IMR-90 (cell line): ENCODE measurements around the gene C16orf74. TPM values are rescaled to one million over a fixed set of nuclear protein-coding genes. Genes with fewer than 3 reads are reported as not detected.

Experiments used
- ATAC-seq: fragments of 200-7000 bp; cut with Tn5 transposase; 2 replicates; pipeline ENCODE4 v1.9.1; 2020; ENCODE audit warnings: low read depth, mild to moderate bottlenecking, moderate library complexity
- BruUV-seq: library from RNA; stranded (reverse); fragments of 400-500 nt; replicated peaks from 2 replicates; lab custom pipeline; 2021; lab: Mats Ljungman, UMichigan
- CTCF ChIA-PET: fragments of 300-600 bp; formaldehyde crosslinking; extraction: SDS; loops from one replicate; lab custom pipeline; 2021; ENCODE audit warnings: antibody characterized with exemption; lab: Yijun Ruan, JAX
- POLR2A ChIA-PET: fragments of 300-600 bp; sonication (Branson Sonifier 250); formaldehyde crosslinking; loops from one replicate; lab custom pipeline; 2022; ENCODE audit warnings: antibody characterized with exemption; ENCODE audit not compliant: unreplicated experiment; lab: Charles Lee
- DNase-seq: peaks from one replicate; pipeline ENCODE4 v3.0.0; 2013
- H2AFZ ChIP-seq: replicated peaks from 2 replicates; pipeline ENCODE3; 2013; ENCODE audit warnings: low read length, mild to moderate bottlenecking; ENCODE audit not compliant: poor library complexity
- H2AK5ac ChIP-seq: 2 replicates; pipeline ENCODE4 v1.6.1; 2013; ENCODE audit warnings: low read depth, low read length, inconsistent platforms
- H2AK9ac ChIP-seq: replicated peaks from 2 replicates; pipeline ENCODE3; 2013; ENCODE audit warnings: mild to moderate bottlenecking, low read depth, low read length, moderate library complexity; ENCODE audit not compliant: poor library complexity
- H2BK120ac ChIP-seq: 2 replicates; pipeline ENCODE4 v1.6.1; 2013; ENCODE audit warnings: low read depth, low read length, inconsistent platforms
- H2BK15ac ChIP-seq: 3 replicates; pipeline ENCODE4 v1.6.1; 2013; ENCODE audit warnings: low read depth, low read length, inconsistent platforms
- H2BK20ac ChIP-seq: 2 replicates; pipeline ENCODE4 v1.6.1; 2013; ENCODE audit warnings: low read depth, mild to moderate bottlenecking, inconsistent platforms, low read length, moderate library complexity
- H2BK5ac ChIP-seq: 2 replicates; pipeline ENCODE4 v1.6.1; 2013; ENCODE audit warnings: mild to moderate bottlenecking, low read depth, low read length, inconsistent platforms; ENCODE audit not compliant: poor library complexity, severe bottlenecking
- H3K14ac ChIP-seq: replicated peaks from 2 replicates; pipeline ENCODE4 v1.6.1; 2013; ENCODE audit warnings: low read depth, low read length, inconsistent platforms
- H3K18ac ChIP-seq: 2 replicates; pipeline ENCODE4 v1.6.1; 2013; ENCODE audit warnings: low read depth, low read length, control low read depth
- H3K23ac ChIP-seq: 2 replicates; pipeline ENCODE4 v1.6.1; 2013; ENCODE audit warnings: low read depth, low read length, inconsistent platforms
- H3K27ac ChIP-seq: 2 replicates; pipeline ENCODE4 v1.5.1; 2013; ENCODE audit warnings: mild to moderate bottlenecking, control low read depth, low read length; ENCODE audit not compliant: insufficient read depth
- H3K27me3 ChIP-seq: 2 replicates; pipeline ENCODE4 v1.6.1; 2013; ENCODE audit warnings: low read length; ENCODE audit not compliant: control insufficient read depth, insufficient read depth
- H3K36me3 ChIP-seq: 2 replicates; pipeline ENCODE4 v1.6.1; 2013; ENCODE audit warnings: low read length, mixed read lengths; ENCODE audit not compliant: control insufficient read depth, insufficient read depth
- H3K4ac ChIP-seq: 2 replicates; pipeline ENCODE4 v1.6.1; 2013; ENCODE audit warnings: low read depth, low read length, inconsistent platforms
- H3K4me1 ChIP-seq: 2 replicates; pipeline ENCODE4 v1.6.1; 2013; ENCODE audit warnings: low read length, mixed read lengths; ENCODE audit not compliant: control insufficient read depth, insufficient read depth
- H3K4me2 ChIP-seq: 2 replicates; pipeline ENCODE4 v1.6.1; 2013; ENCODE audit warnings: low read depth, mild to moderate bottlenecking, control low read depth, low read length, moderate library complexity
- H3K4me3 ChIP-seq: 2 replicates; pipeline ENCODE4 v1.5.1; 2013; ENCODE audit warnings: low read depth, mild to moderate bottlenecking, control low read depth, low read length, moderate library complexity; ENCODE audit not compliant: insufficient read depth
- H3K56ac ChIP-seq: 2 replicates; pipeline ENCODE4 v1.6.1; 2013; ENCODE audit warnings: low read length, inconsistent platforms; ENCODE audit not compliant: insufficient read depth; ENCODE audit errors: extremely low read depth
- H3K79me1 ChIP-seq, 2 experiments: 2 replicates each; pipeline ENCODE4 v1.6.1; 2013; ENCODE audit warnings: low read length in 2 of 2, inconsistent platforms in 1 of 2, low read depth in 1 of 2
- H3K9ac ChIP-seq: 2 replicates; pipeline ENCODE4 v1.6.1; 2013; ENCODE audit warnings: low read depth, low read length, control low read depth
- H3K9me1 ChIP-seq: 2 replicates; pipeline ENCODE4 v1.6.1; 2013; ENCODE audit warnings: low read length, inconsistent platforms; ENCODE audit not compliant: insufficient read depth
- H3K9me3 ChIP-seq: 2 replicates; pipeline ENCODE4 v1.6.1; 2013; ENCODE audit warnings: low read length; ENCODE audit not compliant: control insufficient read depth, insufficient read depth
- H4K20me1 ChIP-seq: 2 replicates; pipeline ENCODE4 v1.6.1; 2013; ENCODE audit warnings: low read length, inconsistent platforms; ENCODE audit not compliant: insufficient read depth
- H4K5ac ChIP-seq: 2 replicates; pipeline ENCODE4 v1.6.1; 2013; ENCODE audit warnings: mild to moderate bottlenecking, low read depth, low read length, control low read depth
- H4K8ac ChIP-seq, 2 experiments: 2 replicates each; pipeline ENCODE4 v1.6.1; 2013; ENCODE audit warnings: low read depth in 2 of 2, low read length in 2 of 2, control low read depth in 1 of 2, inconsistent platforms in 1 of 2
- H4K91ac ChIP-seq: 2 replicates; pipeline ENCODE4 v1.6.1; 2013; ENCODE audit warnings: low read depth, low read length, inconsistent platforms; ENCODE audit not compliant: insufficient read depth
- FOS ChIP-seq: fragments of 150-350 bp; IDR thresholded peaks from 2 replicates; pipeline ENCODE4 v1.6.1; 2016; ENCODE audit warnings: low read depth, low read length
- MAZ ChIP-seq: IDR thresholded peaks from 2 replicates; pipeline ENCODE4 v1.6.1; 2012; ENCODE audit warnings: low read depth, mild to moderate bottlenecking, low read length, improper control_type of control experiment, moderate library complexity, borderline replicate concordance
- NFE2L2 ChIP-seq: fragments of 150-350 bp; IDR thresholded peaks from 2 replicates; pipeline ENCODE4 v1.6.1; 2016; ENCODE audit warnings: low read depth, mild to moderate bottlenecking, low read length
- RCOR1 ChIP-seq: IDR thresholded peaks from 2 replicates; pipeline ENCODE4 v1.6.1; 2012; ENCODE audit warnings: mild to moderate bottlenecking, low read length, improper control_type of control experiment; ENCODE audit not compliant: insufficient replicate concordance
- RFX5 ChIP-seq: IDR thresholded peaks from 2 replicates; pipeline ENCODE4 v1.8.0; 2012; ENCODE audit warnings: low read depth, mild to moderate bottlenecking, low read length, moderate library complexity
- WGBS, 2 experiments: methylation state at CpG; one replicate each; pipeline versions ENCODE4 v1.1.5 to v1.1.7; 2013; ENCODE audit warnings: missing lambda C conversion rate in 2 of 2; ENCODE audit not compliant: insufficient read length in 1 of 2; ENCODE audit errors: extremely low coverage in 2 of 2; 5-methylcytosine and 5-hydroxymethylcytosine counted together
- dilution Hi-C: fragments of 300-500 bp; cut with HindIII; formaldehyde crosslinking; loops from one replicate; pipeline ENCODE4 v1.14.3; 2018; ENCODE audit warnings: low sequenced_read_pairs; ENCODE audit not compliant: unreplicated experiment
- in situ Hi-C: fragments of 300-500 bp; cut with MboI; formaldehyde crosslinking; loops from 3 replicates; pipeline ENCODE4 v1.14.3; 2019; ENCODE audit warnings: low sequenced_read_pairs, inconsistent platforms, mixed read lengths
- intact Hi-C: fragments of 100-400 bp; cut with micrococcal nuclease; formaldehyde crosslinking; loops from 2 replicates; pipeline ENCODE4 v1.10.0; 2022
- polyA plus RNA-seq, 3 experiments: library from polyadenylated mRNA; depleted of rRNA; stranded (reverse); fragments of >200 nt; gene quantifications; 2 replicates each; pipeline ENCODE4 v1.2.3, GENCODE V29; 2012; ENCODE audit warnings: low replicate concordance in 1 of 3
- total RNA-seq: library from RNA; depleted of rRNA; stranded (reverse); fragments of >200 nt; gene quantifications from 2 replicates; pipeline ENCODE4 v1.2.3, GENCODE V29; 2012
- TF ChIP-seq, protein P1 (sequence below): fragments of 150-350 bp; IDR thresholded peaks from 2 replicates; pipeline ENCODE4 v1.6.1; 2017; ENCODE audit warnings: mild to moderate bottlenecking, antibody characterized with exemption, low read length, low read depth

C16orf74 gene
- total and polyA plus RNA-seq, 2 of the 4 experiments (the other 2 are of a cell fraction), result 4.5 to 12.2 TPM

DNA sequence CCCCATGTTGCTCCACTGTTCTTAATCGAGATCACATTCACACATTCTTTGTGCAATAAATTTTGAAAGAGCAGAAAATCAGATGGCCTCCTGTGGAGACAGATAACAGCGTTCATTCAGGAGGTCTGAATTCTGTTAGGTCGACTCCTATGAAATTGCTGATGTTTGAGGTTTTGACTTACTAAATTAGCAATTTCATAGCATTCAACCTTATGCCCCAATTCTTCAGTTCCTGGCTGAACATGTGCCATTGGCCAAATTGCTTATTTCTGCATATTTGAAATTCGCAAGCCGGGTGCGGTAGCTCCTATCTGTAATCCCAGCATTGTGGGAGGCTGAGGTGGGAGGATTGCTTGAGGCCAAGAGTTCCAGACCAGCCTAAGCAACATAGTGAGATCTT, 22.1 kb upstream of the C16orf74 start:
- POLR2A ChIA-PET, result no interaction called here
- no peak overlapping the region for H4K91ac ChIP-seq
- BruUV-seq, result no TSS peak
- peaks cover 11% of the 10 kb centered on the region for H3K36me3 ChIP-seq
- CTCF ChIA-PET, result no interaction called here
- no peaks in the 10 kb centered on the region for H3K79me1 ChIP-seq
- no peak overlapping the region for H3K9ac ChIP-seq
- H3K4me2 ChIP-seq, result no peak overlapping the region
- intact Hi-C loops, result no loop called here
- no peak overlapping the region for H3K14ac ChIP-seq
- no peaks in the 10 kb centered on the region for H3K9me3 ChIP-seq
- H4K8ac ChIP-seq, result no peak overlapping the region
- H4K5ac ChIP-seq, result no peak overlapping the region
- no peak overlapping the region for H2BK15ac ChIP-seq
- in situ Hi-C loops, result no loop called here
- peaks cover 3% of the 10 kb centered on the region for H3K4me1 ChIP-seq
- dilution Hi-C loops, result no loop called here
- H2BK120ac ChIP-seq, result no peak overlapping the region
- WGBS, 2 experiments, result 100% methylated on average over 1 of the region's 6 CpGs; no CpG with 5 or more reads in 1 of the 2 experiments
- no peak overlapping the region for H3K4ac ChIP-seq
- no peak overlapping the region for H2BK20ac ChIP-seq
- no peak overlapping the region for H3K4me3 ChIP-seq
- H3K23ac ChIP-seq, result no peak overlapping the region
- ATAC-seq, result no peak
- H3K56ac ChIP-seq, result no peak overlapping the region
- peaks cover 1% of the 10 kb centered on the region; the same call in 1 of the 2 replicates for H4K20me1 ChIP-seq
- no peak overlapping the region for H2AK9ac ChIP-seq
- no peak overlapping the region for H2AK5ac ChIP-seq
- no peaks in the 10 kb centered on the region for H3K27me3 ChIP-seq
- TF ChIP-seq NFE2L2, result no peak
- no peak for TF ChIP-seq FOS
- TF ChIP-seq RFX5, result no peak
- TF ChIP-seq, protein P1, sequence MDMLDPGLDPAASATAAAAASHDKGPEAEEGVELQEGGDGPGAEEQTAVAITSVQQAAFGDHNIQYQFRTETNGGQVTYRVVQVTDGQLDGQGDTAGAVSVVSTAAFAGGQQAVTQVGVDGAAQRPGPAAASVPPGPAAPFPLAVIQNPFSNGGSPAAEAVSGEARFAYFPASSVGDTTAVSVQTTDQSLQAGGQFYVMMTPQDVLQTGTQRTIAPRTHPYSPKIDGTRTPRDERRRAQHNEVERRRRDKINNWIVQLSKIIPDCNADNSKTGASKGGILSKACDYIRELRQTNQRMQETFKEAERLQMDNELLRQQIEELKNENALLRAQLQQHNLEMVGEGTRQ, result no peak
- no peak for TF ChIP-seq MAZ
- no peak for TF ChIP-seq RCOR1
- no peak overlapping the region for H2AFZ ChIP-seq
- H3K18ac ChIP-seq, result no peak overlapping the region
- DNase-seq, result no peak
- no peak overlapping the region for H2BK5ac ChIP-seq
- H3K9me1 ChIP-seq, result peaks cover 6% of the 10 kb centered on the region
- no peak overlapping the region for H3K27ac ChIP-seq
